HL-60/S4 treated with phorbol 12-myristate 13-acetate at 8.2 ng/mL for 4 days and 3 days (cell line): Measurements from ENCODE around the gene B3GNT7.

Experiments
- in situ Hi-C: fragments of 300-500 bp; cut with MboI; formaldehyde crosslinking; loops from 2 replicates; pipeline ENCODE4 v1.15.0; 2022; ENCODE audit warnings: low sequenced_read_pairs

The B3GNT7 gene

GRCh38 chr2:231383416-231384108, 11.9 kb upstream of the B3GNT7 start:
- in situ Hi-C loops: no loop called here

GRCh38 chr2:231384109-231384435, 11.4 kb upstream of the B3GNT7 start:
- in situ Hi-C loops: no loop called here

GRCh38 chr2:231384970-231385369, 10.5 kb upstream of the B3GNT7 start:
- in situ Hi-C loops: no loop called here

GRCh38 chr2:231385429-231385828, 10.1 kb upstream of the B3GNT7 start:
- in situ Hi-C loops: no loop called here

GRCh38 chr2:231386446-231386845, 9.1 kb upstream of the B3GNT7 start:
- in situ Hi-C loops: no loop called here

- in situ Hi-C loops: no loop called here
Observed at GRCh38 chr2:231387904-231388724, 7.4 kb upstream of the B3GNT7 start.

GRCh38 chr2:231388725-231389346, 6.7 kb upstream of the B3GNT7 start:
- in situ Hi-C loops: no loop called here

GRCh38 chr2:231390667-231391066, 4.8 kb upstream of the B3GNT7 start:
- in situ Hi-C loops: no loop called here

GRCh38 chr2:231391981-231392380, 3.5 kb upstream of the B3GNT7 start:
- in situ Hi-C loops: no loop called here

GRCh38 chr2:231392431-231393148, 2.9 kb upstream of the B3GNT7 start:
- in situ Hi-C loops: no loop called here

GRCh38 chr2:231393149-231394131, 2.1 kb upstream of the B3GNT7 start:
- in situ Hi-C loops: no loop called here

- in situ Hi-C loops: no loop called here
Observed at GRCh38 chr2:231394211-231395141, 1.0 kb upstream of the B3GNT7 start.

GRCh38 chr2:231396058-231396821, 730 bp downstream of the B3GNT7 start:
- in situ Hi-C loops: no loop called here

- in situ Hi-C loops: no loop called here
Observed at GRCh38 chr2:231397011-231397927, 1.8 kb downstream of the B3GNT7 start.

- in situ Hi-C loops: no loop called here
Observed at GRCh38 chr2:231397928-231398294, 2.4 kb downstream of the B3GNT7 start.

GRCh38 chr2:231398585-231398984, 3.1 kb downstream of the B3GNT7 start:
- in situ Hi-C loops: no loop called here
